ENCODE measurements around the gene GSTP1.

GRCh38 chr11:67572305-67572704, 11.3 kb upstream of the GSTP1 start:
- TF ChIP-seq POLR2A (IDR thresholded peaks at IDR 0.05; ENCODE audit: low read length) (no peak), GATA1 (IDR thresholded peaks at IDR 0.05; ENCODE audit: low read depth, low read length) (no peak)

Data from erythroblast (primary cell).